IPS-NIHi7 (cell line): Measurements from ENCODE around the gene SIAH1.
"Not testable (repeated sequence)": the region's sequence is repeated elsewhere in the genome, so short reads cannot be mapped to it uniquely, and the experiment has no call there.

Source experiments
- DNase-seq: peaks from one replicate; pipeline ENCODE4 v3.0.0; 2012; ENCODE audit warnings: mixed read lengths; ENCODE audit errors: extremely low spot score

SIAH1 gene

DNA sequence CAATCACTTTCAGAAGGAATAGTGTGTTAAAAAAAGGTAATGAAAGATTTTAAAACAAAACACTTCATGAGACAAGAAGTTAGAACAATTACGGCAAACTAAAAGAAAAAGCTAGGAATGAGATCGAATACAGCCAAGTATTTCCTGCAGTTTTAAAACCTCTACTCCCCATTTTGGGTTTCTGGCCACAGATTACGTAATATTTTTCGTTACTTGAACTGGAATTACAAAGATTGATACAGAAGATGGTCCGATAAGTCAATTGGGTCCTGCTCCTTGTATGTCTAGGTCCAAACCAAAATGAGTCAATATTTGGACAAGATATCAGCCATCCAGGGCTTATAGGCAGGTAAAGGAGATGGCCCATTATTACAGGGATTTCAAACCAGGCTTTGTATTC is 52.2 kb downstream of the SIAH1 start:
- no peak for DNase-seq

DNA sequence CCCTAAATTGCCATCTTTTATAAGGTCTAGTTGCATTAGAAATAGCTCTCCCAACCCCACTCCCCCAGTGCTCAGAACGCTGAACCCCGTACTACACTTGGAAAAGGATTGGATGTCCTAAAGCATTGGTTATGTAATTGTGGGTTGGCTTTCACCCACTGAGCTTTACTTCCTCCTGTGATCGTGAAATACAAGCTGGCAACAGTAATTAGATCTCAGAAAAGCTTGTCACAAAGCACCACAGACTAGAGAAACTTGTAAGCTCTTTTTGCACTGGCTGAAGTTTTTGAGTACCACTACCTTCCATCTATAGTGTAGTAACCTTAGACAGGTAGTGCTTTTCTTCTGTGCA is 54.4 kb downstream of the SIAH1 start:
- DNase-seq, result no peak

DNA sequence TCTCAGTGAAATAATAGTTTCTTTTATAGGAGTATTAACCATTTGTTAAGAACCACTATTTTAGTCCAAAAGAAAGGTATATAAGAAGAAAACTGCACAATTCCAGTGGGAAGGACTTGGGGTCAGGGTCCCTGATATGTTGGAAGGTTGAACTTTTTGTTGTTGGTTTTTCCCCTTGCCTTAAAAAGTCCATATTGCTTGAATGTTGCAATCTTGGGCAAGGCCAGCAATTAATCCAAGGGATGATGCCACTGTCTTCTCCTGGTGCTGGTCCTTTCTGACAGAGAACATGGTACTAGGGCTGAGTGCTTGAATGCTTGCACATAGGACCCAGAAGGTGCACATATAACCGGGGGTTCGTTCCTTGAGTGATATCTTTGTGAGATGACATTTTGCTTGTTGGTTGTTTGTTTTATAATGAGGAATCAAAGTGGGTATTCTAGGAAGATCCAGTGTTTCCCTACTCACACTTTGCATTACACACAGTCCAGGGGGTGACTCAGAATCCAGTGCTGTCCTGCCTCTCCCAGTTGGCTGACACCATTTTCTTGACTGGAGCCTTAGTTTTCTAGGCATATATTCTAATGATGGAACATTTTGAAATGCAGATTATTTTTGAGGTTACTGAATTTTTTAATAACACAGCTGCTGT is 54.9 kb downstream of the SIAH1 start:
- no peak for DNase-seq

DNA sequence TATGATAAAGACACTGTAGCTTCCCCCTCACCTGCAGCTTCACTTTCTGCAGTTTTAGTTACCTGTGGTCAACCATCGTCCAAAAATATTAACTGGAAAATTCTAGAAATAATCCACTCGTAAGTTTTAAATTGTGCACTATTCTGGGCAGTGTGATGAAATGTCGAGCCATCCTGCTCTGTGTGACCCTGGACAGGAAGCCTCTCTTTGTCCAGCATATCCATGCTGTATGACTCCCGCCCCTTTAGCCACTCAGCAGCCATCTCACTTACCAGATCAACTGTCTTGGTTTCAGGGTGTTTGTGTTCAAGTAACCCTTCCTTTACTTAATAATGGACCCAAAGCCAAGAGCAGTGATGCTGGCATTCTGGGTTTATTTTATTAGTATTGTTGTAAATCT is 56.1 kb downstream of the SIAH1 start:
- DNase-seq, result no peak

DNA sequence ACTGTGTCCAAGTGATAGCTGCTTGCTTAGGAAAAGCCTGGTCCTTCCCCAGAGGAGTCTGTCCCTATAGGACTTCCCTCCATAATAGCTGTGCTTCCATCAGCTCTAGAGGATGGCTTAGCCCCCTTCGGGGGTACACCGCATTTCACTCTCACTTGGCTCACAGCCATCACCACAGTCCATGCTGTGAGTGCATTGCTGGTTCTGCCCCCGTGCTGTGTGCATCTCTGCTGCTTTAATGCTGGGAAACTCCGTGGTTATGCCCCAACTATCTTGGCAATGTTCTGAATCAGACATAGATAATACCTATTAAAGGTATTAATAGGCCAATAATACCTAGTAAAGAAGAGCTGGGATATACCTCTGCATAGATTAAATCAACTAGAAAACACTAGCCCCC is 58.3 kb downstream of the SIAH1 start:
- no peak for DNase-seq

DNA sequence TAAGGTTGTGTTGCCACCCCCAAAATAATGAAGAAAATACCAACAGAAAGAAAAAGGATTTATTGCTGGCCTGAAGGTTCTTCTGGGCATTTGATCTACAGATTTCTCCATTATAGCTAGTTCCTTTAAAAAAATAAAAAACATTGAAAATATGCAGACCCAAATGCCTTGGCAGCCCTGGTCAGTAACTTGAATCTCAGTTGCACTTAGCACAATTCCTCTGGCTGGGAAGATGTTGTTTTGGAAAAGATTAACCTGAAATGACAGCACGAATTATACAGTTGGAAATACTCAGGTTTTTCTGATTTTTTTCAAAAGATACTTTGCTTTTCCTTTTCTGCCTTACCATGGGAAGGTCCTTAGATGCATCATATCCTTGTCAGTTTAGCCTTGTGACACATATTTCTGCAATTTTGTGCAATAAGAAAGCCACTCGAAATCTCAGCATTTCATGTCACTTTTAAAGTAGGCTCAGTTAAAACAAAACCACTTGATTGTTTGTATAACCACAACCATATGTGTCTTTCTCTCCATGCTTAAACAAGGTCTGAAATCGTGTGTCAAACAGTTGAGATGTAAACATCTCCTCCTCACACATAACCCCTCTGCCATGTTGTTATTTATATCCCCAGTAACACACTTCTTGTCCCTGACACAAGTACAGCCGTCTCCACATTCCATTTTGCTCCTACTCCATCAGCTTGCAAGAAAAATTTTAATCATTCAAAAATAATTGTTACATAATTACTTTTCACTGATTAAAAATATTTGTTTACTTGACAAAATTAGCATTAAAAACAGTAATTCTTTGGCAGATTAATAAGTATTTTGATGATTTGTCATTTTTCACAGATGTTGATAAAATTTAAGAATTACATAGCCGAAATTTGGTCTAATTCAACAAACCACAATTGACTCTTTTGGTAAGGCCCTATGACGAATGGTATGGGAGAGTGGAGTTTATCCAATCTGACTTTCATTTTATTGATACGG is 61.1 kb downstream of the SIAH1 start:
- DNase-seq, result no peak

DNA sequence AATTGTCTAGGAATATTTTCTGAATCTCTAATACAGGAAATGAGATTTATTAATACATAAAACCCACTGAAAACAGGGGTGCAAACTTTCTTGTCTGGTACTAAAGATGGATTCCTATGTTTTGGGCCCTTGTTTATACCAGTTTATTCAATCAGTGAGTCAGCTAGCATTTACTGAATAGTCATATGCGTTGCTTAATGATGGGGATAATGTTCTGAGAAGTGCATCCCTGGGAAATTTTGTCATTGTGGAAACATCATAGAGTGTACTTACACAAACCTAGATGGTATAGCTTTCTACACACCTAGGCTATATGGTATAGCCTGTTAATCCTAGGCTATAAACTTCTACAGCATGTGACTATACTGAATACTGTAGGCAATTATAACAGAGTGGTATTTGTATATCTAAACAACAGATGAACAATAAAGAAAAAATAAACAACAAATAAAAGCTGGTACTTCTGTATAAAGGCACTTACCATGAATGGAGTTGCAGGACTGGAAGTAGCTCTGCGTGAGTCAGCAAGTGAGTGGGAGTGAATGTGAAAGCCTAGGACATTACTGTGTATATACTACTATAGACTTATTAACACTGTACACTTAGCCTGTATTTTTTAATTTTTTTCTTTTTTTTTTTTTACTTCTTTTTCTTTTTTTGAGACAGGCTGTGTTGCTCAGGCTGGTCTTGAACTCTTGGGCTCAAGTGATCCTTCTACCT is 63.7 kb downstream of the SIAH1 start:
- no peak for DNase-seq

DNA sequence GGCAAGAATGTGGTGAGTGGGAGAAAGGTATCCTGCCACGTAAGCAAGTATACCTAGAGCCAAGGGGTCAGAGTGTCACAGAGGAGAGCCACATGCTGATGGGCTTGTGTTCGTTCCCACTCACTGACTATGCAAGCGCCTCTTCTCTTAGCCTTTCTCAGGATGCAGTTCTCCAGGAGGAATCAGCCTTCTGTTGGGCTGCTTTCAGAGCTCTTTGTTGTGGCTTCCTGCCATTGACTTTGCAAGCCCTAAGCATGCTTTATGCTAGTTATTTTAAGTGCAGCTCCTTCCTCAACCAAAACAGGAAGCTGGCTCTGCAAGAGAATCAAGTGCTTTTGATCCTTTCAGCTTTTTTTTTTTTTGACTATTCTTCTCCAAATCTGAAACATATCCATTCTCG is 66.6 kb downstream of the SIAH1 start:
- peak; percentile 40 for DNase-seq

DNA sequence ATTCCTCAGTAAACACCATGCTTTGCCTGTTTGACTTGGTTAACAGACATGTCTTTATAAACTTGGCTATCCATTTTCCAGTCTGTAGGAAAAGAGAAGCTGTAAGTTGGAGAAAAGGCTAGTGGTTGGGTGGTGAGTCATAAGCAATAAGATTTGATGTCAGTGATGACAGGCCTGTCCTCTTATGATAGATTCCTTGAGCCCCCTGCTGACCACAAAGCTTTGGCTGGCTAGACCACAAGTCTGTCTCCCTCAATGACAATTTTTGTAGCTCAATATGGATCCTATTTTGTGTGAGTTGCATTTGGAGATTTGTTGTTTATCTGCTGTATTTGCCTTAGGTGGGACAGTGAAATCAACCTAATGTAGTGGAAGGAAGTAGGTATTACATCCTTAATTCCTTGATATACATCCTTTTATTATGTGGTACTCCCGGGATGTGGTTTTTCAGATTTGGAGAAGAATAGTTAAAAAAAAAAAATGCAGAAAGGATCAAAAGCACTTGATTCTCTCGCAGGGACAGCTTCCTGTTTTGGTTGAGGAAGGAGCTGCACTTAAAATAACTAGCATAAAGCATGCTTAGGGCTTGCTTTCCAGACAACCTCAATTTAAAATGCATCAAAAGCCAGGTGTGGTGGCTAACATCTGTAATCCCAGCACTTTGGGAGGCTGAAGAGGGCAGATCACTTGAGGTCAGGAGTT is 67.4 kb downstream of the SIAH1 start:
- no peak for DNase-seq

DNA sequence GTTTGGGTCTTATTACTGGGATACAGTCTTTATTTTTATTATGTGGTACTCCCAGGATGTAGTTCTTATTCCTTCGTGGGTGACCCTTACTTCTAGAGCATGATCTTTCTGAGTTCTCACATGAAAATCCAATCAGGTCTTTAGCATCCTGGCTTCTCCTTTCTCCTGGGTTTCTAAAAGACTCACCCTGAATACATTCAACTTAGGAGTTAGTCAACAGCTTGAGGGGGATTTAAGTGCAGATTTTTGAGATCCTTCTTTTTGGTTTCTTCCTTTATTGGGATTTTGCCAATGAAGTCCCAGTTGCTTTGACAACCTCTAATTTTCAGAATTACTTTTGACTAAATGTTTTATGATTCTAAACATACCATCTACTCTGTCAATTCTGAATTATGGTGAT is 68.2 kb downstream of the SIAH1 start:
- DNase-seq, result no peak

DNA sequence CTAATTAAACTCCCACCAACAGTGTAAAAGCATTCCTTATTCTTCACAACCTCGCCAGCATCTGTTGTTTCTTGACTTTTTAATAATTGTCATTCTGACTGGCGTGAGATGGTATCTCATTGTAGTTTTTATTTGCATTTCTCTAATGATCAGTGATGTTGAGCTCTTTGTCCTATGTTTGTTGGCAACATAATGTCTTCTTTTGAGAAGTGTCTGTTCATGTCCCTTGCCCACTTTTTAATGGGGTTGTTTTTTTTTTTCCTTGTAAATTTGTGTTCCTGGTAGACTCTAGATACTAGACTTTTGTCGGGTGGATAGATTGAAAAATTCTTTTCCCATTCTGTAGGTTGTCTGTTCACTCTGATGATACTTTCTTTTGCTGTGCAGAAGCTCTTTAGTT is 71.3 kb downstream of the SIAH1 start:
- not testable (repeated sequence) for DNase-seq

DNA sequence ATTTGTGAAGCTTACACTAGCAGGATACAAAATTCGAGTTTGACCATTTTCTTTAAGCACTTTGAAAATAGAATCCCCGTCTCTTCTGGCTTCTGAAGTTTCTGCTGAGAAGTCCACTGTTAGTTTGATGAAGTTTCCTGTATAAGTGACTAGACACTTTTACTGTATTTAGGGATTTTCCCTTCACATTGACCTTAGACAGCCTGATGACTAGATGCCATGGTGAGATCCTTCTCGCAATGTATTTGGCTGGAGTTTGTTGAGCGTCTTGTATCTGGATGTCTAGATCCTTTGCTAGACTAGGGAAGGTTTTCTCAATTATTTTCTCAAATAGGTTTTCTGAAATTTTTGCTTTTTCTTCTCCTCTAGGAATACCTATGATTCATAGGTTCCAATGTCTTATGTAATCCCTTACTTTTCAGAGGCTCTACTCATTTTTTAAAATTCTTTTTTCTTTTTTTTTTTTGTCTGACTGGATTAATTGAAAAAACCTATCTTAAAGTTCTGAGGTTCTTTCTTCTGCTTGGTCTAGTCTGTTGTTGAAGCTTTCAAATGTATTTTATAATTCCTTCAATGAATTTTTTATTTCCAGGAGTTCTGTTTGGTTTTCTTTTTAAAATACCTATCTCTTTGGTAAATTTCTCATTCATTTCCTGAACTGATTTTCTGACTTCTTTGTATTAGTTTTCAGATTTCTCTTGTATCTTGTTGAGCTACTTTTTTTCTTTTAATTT is 74.1 kb downstream of the SIAH1 start:
- no peak for DNase-seq
